MM.1S (cell line): ENCODE results near the gene MYD88.

Experiments
- EZH2 ChIP-seq: fragments of 300-600 bp; sonication (generic); optimal IDR thresholded peaks from 2 replicates; pipeline ENCODE3; 2017; ENCODE audit warnings: low read depth, mild to moderate bottlenecking, antibody characterized with exemption, low read length, mixed read lengths
- EZH2phosphoT487 ChIP-seq: fragments of 300-600 bp; sonication (generic); IDR thresholded peaks from 2 replicates; pipeline ENCODE4 v1.6.1; 2018; ENCODE audit warnings: antibody characterized with exemption, low read length
- TF ChIP-seq, protein P1 (sequence below): fragments of 300-600 bp; sonication (generic); IDR thresholded peaks from 2 replicates; pipeline ENCODE4 v1.5.1; 2016; ENCODE audit warnings: antibody characterized with exemption, low read length, mixed read lengths

- TF ChIP-seq, protein P1, sequence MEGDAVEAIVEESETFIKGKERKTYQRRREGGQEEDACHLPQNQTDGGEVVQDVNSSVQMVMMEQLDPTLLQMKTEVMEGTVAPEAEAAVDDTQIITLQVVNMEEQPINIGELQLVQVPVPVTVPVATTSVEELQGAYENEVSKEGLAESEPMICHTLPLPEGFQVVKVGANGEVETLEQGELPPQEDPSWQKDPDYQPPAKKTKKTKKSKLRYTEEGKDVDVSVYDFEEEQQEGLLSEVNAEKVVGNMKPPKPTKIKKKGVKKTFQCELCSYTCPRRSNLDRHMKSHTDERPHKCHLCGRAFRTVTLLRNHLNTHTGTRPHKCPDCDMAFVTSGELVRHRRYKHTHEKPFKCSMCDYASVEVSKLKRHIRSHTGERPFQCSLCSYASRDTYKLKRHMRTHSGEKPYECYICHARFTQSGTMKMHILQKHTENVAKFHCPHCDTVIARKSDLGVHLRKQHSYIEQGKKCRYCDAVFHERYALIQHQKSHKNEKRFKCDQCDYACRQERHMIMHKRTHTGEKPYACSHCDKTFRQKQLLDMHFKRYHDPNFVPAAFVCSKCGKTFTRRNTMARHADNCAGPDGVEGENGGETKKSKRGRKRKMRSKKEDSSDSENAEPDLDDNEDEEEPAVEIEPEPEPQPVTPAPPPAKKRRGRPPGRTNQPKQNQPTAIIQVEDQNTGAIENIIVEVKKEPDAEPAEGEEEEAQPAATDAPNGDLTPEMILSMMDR: no peak
- TF ChIP-seq EZH2: no peak
- TF ChIP-seq EZH2phosphoT487: no peak
Measured at GRCh38 chr3:38114875-38115644, 23.4 kb upstream of the MYD88 start.
